HPDE6-E6E7 (cell line): ENCODE results near the gene COL5A1.

Experiments
- DNase-seq: peaks from one replicate; pipeline ENCODE4 v3.0.0; 2011; ENCODE audit warnings: missing footprints; ENCODE audit errors: extremely low spot score

COL5A1 gene

GRCh38 chr9:134625361-134626068 is 16.1 kb upstream of the COL5A1 start:
- DNase-seq = no peak

GRCh38 chr9:134626069-134626423 is 15.6 kb upstream of the COL5A1 start:
- DNase-seq = no peak

- no peak for DNase-seq
Observed at GRCh38 chr9:134626571-134627416, 14.8 kb upstream of the COL5A1 start.

- DNase-seq = no peak
Observed at GRCh38 chr9:134627417-134628353, 13.9 kb upstream of the COL5A1 start.

- DNase-seq = no peak
Observed at GRCh38 chr9:134628354-134628736, 13.3 kb upstream of the COL5A1 start.

GRCh38 chr9:134629061-134629585 is 12.5 kb upstream of the COL5A1 start:
- no peak for DNase-seq

- DNase-seq = no peak
Observed at GRCh38 chr9:134629586-134630392, 11.8 kb upstream of the COL5A1 start.

- no peak for DNase-seq
Observed at GRCh38 chr9:134630393-134630790, 11.2 kb upstream of the COL5A1 start.

GRCh38 chr9:134630861-134631260 is 10.7 kb upstream of the COL5A1 start:
- no peak for DNase-seq

GRCh38 chr9:134631881-134632280 is 9.7 kb upstream of the COL5A1 start:
- no peak for DNase-seq

- no peak for DNase-seq
Observed at GRCh38 chr9:134632329-134632728, 9.3 kb upstream of the COL5A1 start.

- DNase-seq = no peak
Observed at GRCh38 chr9:134633362-134634142, 8.1 kb upstream of the COL5A1 start.

GRCh38 chr9:134634176-134634575 is 7.4 kb upstream of the COL5A1 start:
- no peak for DNase-seq

- DNase-seq = no peak
Observed at GRCh38 chr9:134634667-134635230, 6.9 kb upstream of the COL5A1 start.

GRCh38 chr9:134635351-134636148 is 6.1 kb upstream of the COL5A1 start:
- no peak for DNase-seq

- no peak for DNase-seq
Observed at GRCh38 chr9:134636149-134636507, 5.5 kb upstream of the COL5A1 start.

- DNase-seq = no peak
Observed at GRCh38 chr9:134637241-134637640, 4.4 kb upstream of the COL5A1 start.

GRCh38 chr9:134637696-134638501 is 3.7 kb upstream of the COL5A1 start:
- no peak for DNase-seq
